Measurements from ENCODE around the gene EFCAB6. TPM values are rescaled to one million over a fixed set of nuclear protein-coding genes. Genes with fewer than 3 reads are reported as not detected.

The EFCAB6 gene
- polyA plus RNA-seq, 3 donors = not detected

DNA sequence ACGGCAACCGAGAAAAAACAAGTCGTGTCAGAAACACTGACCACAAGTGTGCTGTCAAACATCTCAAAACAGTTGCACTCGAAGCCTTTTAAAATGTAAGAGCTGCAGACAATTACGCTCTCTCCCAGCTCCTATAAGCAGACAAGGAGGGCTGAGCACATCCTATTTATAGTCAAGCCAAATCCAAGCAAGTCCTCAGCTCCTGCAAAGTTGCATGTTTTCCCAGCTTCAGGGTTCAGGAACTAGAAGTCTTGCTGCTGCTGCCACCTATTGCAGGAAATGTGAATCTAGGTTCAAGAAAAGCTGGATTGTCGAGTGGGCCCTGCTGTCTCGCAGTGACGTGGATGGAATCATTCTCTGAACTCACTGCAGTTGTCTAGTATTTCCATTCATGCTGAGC, 15.5 kb downstream of the EFCAB6 start:
- H3K36me3 ChIP-seq (replicated peaks in 1 of 2; ENCODE audit: control insufficient read depth in 1 of 2, insufficient read depth in 2 of 2, low read length in 2 of 2) = no peaks in the 10 kb centered on the region
- no peak for TF ChIP-seq CTCF (IDR thresholded peaks at IDR 0.05)
- intact Hi-C loops (cut with micrococcal nuclease) = no loop called here

GRCh38 chr22:43795320-43795719, 16.8 kb downstream of the EFCAB6 start:
- intact Hi-C loops (cut with micrococcal nuclease) = no loop called here
- no peak for DNase-seq
- no peak overlapping the region for H3K4me3 Mint-ChIP-seq

More for the DNA sequence above, 15.5 kb downstream of the EFCAB6 start:
- H3K27me3 Mint-ChIP-seq (ENCODE audit: low read depth in 3 of 3) = peaks cover 6 to 9% (median 6%) of the 10 kb centered on the region in 3 donors
- H3K9me3 Mint-ChIP-seq = peaks cover 7 to 18% (median 11%) of the 10 kb centered on the region in 7 donors
- H4K20me1 ChIP-seq (ENCODE audit: insufficient read depth, low read length) = no peaks in the 10 kb centered on the region
- H3K9me3 ChIP-seq (replicated peaks in 1 of 2; ENCODE audit: control insufficient read depth in 1 of 2, insufficient read depth in 1 of 2, low read length in 2 of 2) = peaks cover 0 to 17% of the 10 kb centered on the region in 2 donors
- H3K27ac Mint-ChIP-seq = no peak overlapping the region
- no peaks in the 10 kb centered on the region for H3K36me3 Mint-ChIP-seq
- H3K79me2 ChIP-seq (ENCODE audit: insufficient read depth, low read length) = no peaks in the 10 kb centered on the region
- no peak for DNase-seq
- H3K4me1 Mint-ChIP-seq = no peaks in the 10 kb centered on the region
- no peaks in the 10 kb centered on the region for H3K4me1 ChIP-seq (ENCODE audit: control insufficient read depth in 1 of 2, insufficient read depth in 2 of 2, low read length in 2 of 2)
- H2AFZ ChIP-seq (ENCODE audit: insufficient read depth, low read depth, low read length, poor library complexity, severe bottlenecking) = no peak overlapping the region
- WGBS (ENCODE audit: insufficient coverage) = 91% methylated on average over 5 of the region's 8 CpGs
- no peak overlapping the region for H3K27ac ChIP-seq (ENCODE audit: low read depth in 1 of 2, low read length in 2 of 2)
- no peaks in the 10 kb centered on the region for H3K27me3 ChIP-seq (ENCODE audit: control insufficient read depth in 2 of 2, insufficient read depth in 2 of 2, low read length in 2 of 2)
- no peak overlapping the region for H3K4me3 Mint-ChIP-seq
- no peak overlapping the region for H3K4me2 ChIP-seq (replicated peaks; ENCODE audit: extremely low read depth, low read length, poor library complexity, severe bottlenecking)
- no peak overlapping the region for H3K4me3 ChIP-seq (replicated peaks in 1 of 3; ENCODE audit: low read depth in 2 of 3, low read length in 3 of 3)
- no peak overlapping the region for H3K9ac ChIP-seq (ENCODE audit: insufficient read depth, low read length, poor library complexity, severe bottlenecking)

More at GRCh38 chr22:43795320-43795719, 16.8 kb downstream of the EFCAB6 start:
- 93% methylated on average over 2 of the region's 7 CpGs for WGBS (ENCODE audit: insufficient coverage)
- peaks cover under 1 to 5% (median 3%) of the 10 kb centered on the region in 7 donors for H3K9me3 Mint-ChIP-seq
- H4K20me1 ChIP-seq (ENCODE audit: insufficient read depth, low read length) = no peaks in the 10 kb centered on the region
- no peaks in the 10 kb centered on the region for H3K79me2 ChIP-seq (ENCODE audit: insufficient read depth, low read length)
- H3K27ac Mint-ChIP-seq = no peak overlapping the region
- no peaks in the 10 kb centered on the region for H3K36me3 Mint-ChIP-seq
- H3K27ac ChIP-seq (ENCODE audit: low read depth in 1 of 2, low read length in 2 of 2) = no peak overlapping the region
- peaks cover 0 to 4% of the 10 kb centered on the region in 2 donors for H3K9me3 ChIP-seq (replicated peaks in 1 of 2; ENCODE audit: control insufficient read depth in 1 of 2, insufficient read depth in 1 of 2, low read length in 2 of 2)
- H3K9ac ChIP-seq (ENCODE audit: insufficient read depth, low read length, poor library complexity, severe bottlenecking) = no peak overlapping the region
- TF ChIP-seq CTCF (IDR thresholded peaks at IDR 0.05) = no peak
- H3K36me3 ChIP-seq (replicated peaks in 1 of 2; ENCODE audit: control insufficient read depth in 1 of 2, insufficient read depth in 2 of 2, low read length in 2 of 2) = no peaks in the 10 kb centered on the region
- H3K27me3 Mint-ChIP-seq (ENCODE audit: low read depth in 3 of 3) = peaks cover 3 to 7% (median 6%) of the 10 kb centered on the region in 3 donors
- H3K27me3 ChIP-seq (ENCODE audit: control insufficient read depth in 2 of 2, insufficient read depth in 2 of 2, low read length in 2 of 2) = no peaks in the 10 kb centered on the region
- no peaks in the 10 kb centered on the region for H3K4me1 ChIP-seq (ENCODE audit: control insufficient read depth in 1 of 2, insufficient read depth in 2 of 2, low read length in 2 of 2)
- H3K4me2 ChIP-seq (replicated peaks; ENCODE audit: extremely low read depth, low read length, poor library complexity, severe bottlenecking) = no peak overlapping the region
- H2AFZ ChIP-seq (ENCODE audit: insufficient read depth, low read depth, low read length, poor library complexity, severe bottlenecking) = no peak overlapping the region
- H3K4me3 ChIP-seq (replicated peaks in 1 of 3; ENCODE audit: low read depth in 2 of 3, low read length in 3 of 3) = no peak overlapping the region
- no peaks in the 10 kb centered on the region for H3K4me1 Mint-ChIP-seq

Data from CD14-positive monocyte (primary cell).